ENCODE data around the gene SLC29A2.

Gene SLC29A2

GRCh38 chr11:66315921-66316811 is 55.4 kb downstream of the SLC29A2 start:
- DNase-seq: no peak

DNA sequence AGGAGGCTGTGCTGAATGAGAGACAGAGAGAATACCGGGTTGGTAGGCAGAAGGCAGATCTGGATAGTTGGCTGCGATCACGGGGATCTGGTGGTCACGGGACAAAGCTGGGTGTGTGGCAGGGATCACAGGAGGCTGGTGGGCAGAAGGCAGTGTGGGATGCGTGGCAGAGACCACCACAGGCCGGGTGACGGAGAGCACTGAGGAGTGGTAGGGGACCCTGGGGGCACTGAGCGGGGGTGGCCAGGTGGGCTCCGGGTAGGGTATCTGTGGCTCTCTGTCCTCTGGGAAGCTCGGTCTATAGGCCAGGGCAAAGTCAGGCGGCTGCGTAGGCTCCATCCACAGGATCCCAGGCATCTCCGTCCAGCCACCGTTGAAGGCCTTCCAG is 56.1 kb downstream of the SLC29A2 start:
- DNase-seq: no peak

- DNase-seq: no peak
Observed at GRCh38 chr11:66314561-66315497, 56.7 kb downstream of the SLC29A2 start.

DNA sequence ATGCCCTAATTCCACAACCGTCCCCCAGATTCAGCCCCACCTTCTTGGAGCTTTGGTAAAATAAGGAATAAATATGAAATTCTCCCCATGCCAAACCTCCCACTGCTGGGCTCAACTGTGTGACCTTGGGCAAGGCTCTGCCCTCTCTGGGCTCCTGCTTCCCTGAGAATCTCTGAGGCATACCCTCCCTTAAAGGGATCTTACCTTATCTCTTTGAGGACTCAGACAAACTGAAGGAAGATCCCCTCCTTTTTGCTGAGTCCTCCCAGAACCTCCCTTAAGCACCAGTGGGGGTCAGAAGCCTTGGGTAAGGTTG is 57.4 kb downstream of the SLC29A2 start:
- DNase-seq: no peak

DNA sequence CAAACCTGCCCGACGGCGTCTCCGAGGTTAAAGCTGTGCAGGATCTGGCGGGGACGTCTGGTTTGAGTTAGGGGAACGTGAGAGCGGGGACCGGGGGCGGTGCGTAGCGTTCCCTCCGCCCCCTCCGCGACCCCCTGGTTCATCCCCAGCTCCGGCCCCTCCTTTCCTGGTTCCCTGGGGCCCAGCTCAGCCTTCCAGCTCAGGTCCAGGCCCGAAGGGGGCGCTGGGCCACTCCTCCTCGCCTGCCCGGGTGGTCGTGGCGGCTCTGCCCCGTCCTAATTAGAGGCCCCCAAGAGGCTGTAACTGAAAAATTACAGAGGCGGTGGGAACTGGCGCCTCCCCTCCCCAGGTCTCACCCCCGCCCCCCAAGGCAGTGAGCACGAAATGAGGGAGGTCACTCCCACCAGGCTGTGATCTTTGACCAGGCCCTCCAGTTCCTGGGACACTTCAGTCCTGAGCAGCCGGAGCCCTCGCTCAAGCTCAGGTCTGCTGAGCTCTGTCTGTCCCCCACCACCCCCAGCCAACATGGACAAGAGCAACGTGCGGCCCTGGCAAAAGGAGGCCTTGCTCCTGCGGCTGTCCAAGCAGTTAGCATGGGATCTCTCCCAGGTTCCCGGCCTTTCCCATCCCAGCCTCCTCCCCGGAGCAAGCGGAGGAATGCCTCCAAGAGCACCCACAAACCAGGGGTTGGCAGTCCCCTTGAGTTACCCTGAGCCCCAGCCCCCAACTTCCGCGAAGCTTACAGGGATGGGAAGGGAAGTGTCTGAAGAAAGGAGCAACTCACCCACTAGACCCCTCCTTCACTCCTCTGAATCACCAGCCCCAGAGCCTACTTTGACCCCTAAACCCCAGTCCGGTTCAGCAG is 58.0 kb downstream of the SLC29A2 start:
- no peak for DNase-seq

GRCh38 chr11:66312549-66313320 is 58.8 kb downstream of the SLC29A2 start:
- peak; percentile 45 for DNase-seq
